ENCODE data around the gene FMN1. TPM values are rescaled to one million over a fixed set of nuclear protein-coding genes. Genes with fewer than 3 reads are reported as not detected.
A peak's percentile ranks its signal among the peaks of the same experiment; 100 is the strongest.

FMN1 gene
- polyA plus RNA-seq, 3 donors: 0.28 to 3.7 (median 0.34) TPM

- no peak for TF ChIP-seq CTCF (IDR thresholded peaks at IDR 0.05)
- intact Hi-C loops (cut with micrococcal nuclease): loop anchor here (5.0 kb wide), 2 partner anchors 40 to 45 kb away; no protein-coding TSS in a partner anchor
- no peak overlapping the region for H3K4me3 Mint-ChIP-seq
- no peak for DNase-seq
- Histone ChIP-seq H3K4me3 (replicated peaks in 1 of 3; ENCODE audit: low read depth in 2 of 3, low read length in 3 of 3) (no peak overlapping the region), H4K20me1 (ENCODE audit: insufficient read depth, low read length) (no peaks in the 10 kb centered on the region), H3K79me2 (ENCODE audit: insufficient read depth, low read length) (no peaks in the 10 kb centered on the region), H3K36me3 (replicated peaks in 1 of 2; ENCODE audit: control insufficient read depth in 1 of 2, insufficient read depth in 2 of 2, low read length in 2 of 2) (no peaks in the 10 kb centered on the region), H3K27me3 (ENCODE audit: control insufficient read depth in 2 of 2, insufficient read depth in 2 of 2, low read length in 2 of 2) (peaks cover 0 to 11% of the 10 kb centered on the region in 2 donors), H3K9ac (ENCODE audit: insufficient read depth, low read length, poor library complexity, severe bottlenecking) (no peak overlapping the region), H3K9me3 (replicated peaks in 1 of 2; ENCODE audit: control insufficient read depth in 1 of 2, insufficient read depth in 1 of 2, low read length in 2 of 2) (no peaks in the 10 kb centered on the region), H2AFZ (ENCODE audit: insufficient read depth, low read depth, low read length, poor library complexity, severe bottlenecking) (no peak overlapping the region), H3K27ac (ENCODE audit: low read depth in 1 of 2, low read length in 2 of 2) (no peak overlapping the region), H3K4me2 (replicated peaks; ENCODE audit: extremely low read depth, low read length, poor library complexity, severe bottlenecking) (no peak overlapping the region), H3K4me1 (ENCODE audit: control insufficient read depth in 1 of 2, insufficient read depth in 2 of 2, low read length in 2 of 2) (peaks cover 12 to 25% of the 10 kb centered on the region in 2 donors)
- WGBS (ENCODE audit: insufficient coverage): no CpG with 5 or more reads among the region's 5 CpGs
- H3K27me3 Mint-ChIP-seq (ENCODE audit: low read depth in 3 of 3): peaks cover 11 to 17% (median 11%) of the 10 kb centered on the region in 3 donors
- H3K27ac Mint-ChIP-seq: no peak overlapping the region
- H3K4me1 Mint-ChIP-seq: peaks cover 26% of the 10 kb centered on the region
- H3K9me3 Mint-ChIP-seq: no peaks in the 10 kb centered on the region
- H3K36me3 Mint-ChIP-seq: no peaks in the 10 kb centered on the region
Observed at GRCh38 chr15:33197636-33198035, 3.1 kb upstream of the FMN1 start.

- Histone ChIP-seq H4K20me1 (ENCODE audit: insufficient read depth, low read length) (no peaks in the 10 kb centered on the region), H3K9ac (ENCODE audit: insufficient read depth, low read length, poor library complexity, severe bottlenecking) (peak overlapping the region; percentile 66), H3K27ac (ENCODE audit: low read depth in 1 of 2, low read length in 2 of 2) (no peak overlapping the region), H3K36me3 (replicated peaks in 1 of 2; ENCODE audit: control insufficient read depth in 1 of 2, insufficient read depth in 2 of 2, low read length in 2 of 2) (no peaks in the 10 kb centered on the region), H3K4me2 (replicated peaks; ENCODE audit: extremely low read depth, low read length, poor library complexity, severe bottlenecking) (peak overlapping the region; percentile 81), H3K4me3 (replicated peaks in 1 of 3; ENCODE audit: low read depth in 2 of 3, low read length in 3 of 3) (peak overlapping the region; percentile 21 to 78 (median 40)), H3K4me1 (ENCODE audit: control insufficient read depth in 1 of 2, insufficient read depth in 2 of 2, low read length in 2 of 2) (peaks cover 10 to 15% of the 10 kb centered on the region in 2 donors), H3K27me3 (ENCODE audit: control insufficient read depth in 2 of 2, insufficient read depth in 2 of 2, low read length in 2 of 2) (peaks cover 4 to 16% of the 10 kb centered on the region in 2 donors), H2AFZ (ENCODE audit: insufficient read depth, low read depth, low read length, poor library complexity, severe bottlenecking) (peak overlapping the region; percentile 100), H3K9me3 (replicated peaks in 1 of 2; ENCODE audit: control insufficient read depth in 1 of 2, insufficient read depth in 1 of 2, low read length in 2 of 2) (no peaks in the 10 kb centered on the region), H3K79me2 (ENCODE audit: insufficient read depth, low read length) (no peaks in the 10 kb centered on the region)
- no peak for TF ChIP-seq CTCF (IDR thresholded peaks at IDR 0.05)
- intact Hi-C loops (cut with micrococcal nuclease): no loop called here
- peak in 1 of 3 donors; percentile 8 for DNase-seq
- H3K27me3 Mint-ChIP-seq (ENCODE audit: low read depth in 3 of 3): peaks cover 6 to 21% (median 17%) of the 10 kb centered on the region in 3 donors
- H3K27ac Mint-ChIP-seq: peak overlapping the region in 6 of 7 donors; percentile 49 to 94 (median 84)
- no peaks in the 10 kb centered on the region for H3K36me3 Mint-ChIP-seq
- H3K4me3 Mint-ChIP-seq: peak overlapping the region; percentile 82 to 92
- H3K4me1 Mint-ChIP-seq: peaks cover 16% of the 10 kb centered on the region
- 14% methylated on average over 10 of the region's 17 CpGs for WGBS (ENCODE audit: insufficient coverage)
- H3K9me3 Mint-ChIP-seq: no peaks in the 10 kb centered on the region
Observed at GRCh38 chr15:33194237-33194636, 277 bp downstream of the FMN1 start.
